ENCODE data around the gene BRSK2. TPM values are rescaled to one million over a fixed set of nuclear protein-coding genes. Genes with fewer than 3 reads are reported as not detected.

Gene BRSK2
- total and polyA plus RNA-seq, 9 of the 15 experiments (the other 6 are each of a cell fraction or from before 2014, with no cell fraction given), result 0.06 to 0.52 (median 0.18) TPM; not detected in 5

DNA sequence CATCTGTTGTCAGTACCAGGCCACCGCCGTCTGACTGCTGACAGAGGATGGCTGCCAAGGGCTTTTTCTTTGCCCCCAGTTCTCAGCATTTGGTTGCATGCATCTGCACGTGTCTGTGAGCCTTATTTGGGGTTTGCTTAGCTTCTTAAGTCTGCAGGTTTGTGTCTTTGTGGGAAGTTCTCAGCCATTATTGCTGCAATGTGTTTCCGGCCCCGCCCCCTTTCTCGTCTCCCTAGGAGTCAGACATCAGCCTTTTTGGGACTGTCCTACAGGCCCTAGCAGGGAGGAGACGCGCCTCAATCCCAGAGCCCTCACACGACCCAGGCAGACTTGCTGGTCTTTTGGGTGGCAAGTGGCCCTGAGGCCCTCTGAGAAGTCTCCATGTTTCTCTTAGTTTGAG is 88.8 kb downstream of the BRSK2 start:
- in situ Hi-C loops (cut with MboI) (no loop called here), intact Hi-C loops (cut with micrococcal nuclease) (no loop called here)
- ChIA-PET CTCF (ENCODE audit: low intra/inter-chr PET ratio) (no interaction called here), POLR2A (no interaction called here)
- Histone ChIP-seq H3K79me2 (ENCODE audit: control insufficient read depth, insufficient read depth, low read length) (no peaks in the 10 kb centered on the region), H3K4me3 (no peak overlapping the region), H3K27ac (ENCODE audit: extremely low read depth, low read depth, low read length) (no peak overlapping the region), H3K4me2 (ENCODE audit: insufficient read depth, low read length) (no peak overlapping the region), H2AFZ (ENCODE audit: low read depth, low read length) (no peak overlapping the region), H3K27me3 (ENCODE audit: control insufficient read depth in 2 of 2, insufficient read depth in 2 of 2, low read length in 2 of 2) (no peaks in the 10 kb centered on the region), H4K20me1 (replicated peaks; ENCODE audit: control insufficient read depth, insufficient read depth, low read length) (peaks cover 9% of the 10 kb centered on the region), H3K4me1 (replicated peaks in 1 of 2; ENCODE audit: control insufficient read depth in 2 of 2, insufficient read depth in 2 of 2, low read length in 2 of 2) (peaks cover 0 to 8% of the 10 kb centered on the region in 2 experiments; a peak in 1 of 5 replicates), H3K9me1 (ENCODE audit: control insufficient read depth, insufficient read depth, low read length) (no peaks in the 10 kb centered on the region), H3K9me3 (replicated peaks; ENCODE audit: control insufficient read depth, insufficient read depth, low read depth, low read length) (no peaks in the 10 kb centered on the region), H3K9ac (ENCODE audit: insufficient read depth in 1 of 2, low read depth in 2 of 2, low read length in 2 of 2) (no peak overlapping the region), H3K36me3 (ENCODE audit: control insufficient read depth, insufficient read depth, low read length) (peaks cover 9% of the 10 kb centered on the region; the same call in 1 of the 3 replicates)
- no TSS peak for BruUV-seq (replicated peaks)
- DNase-seq (ENCODE audit: extremely low read depth in 1 of 4, low spot score in 3 of 4) (no peak), FAIRE-seq (no peak), ATAC-seq (no peak)
- WGBS (ENCODE audit: insufficient coverage, low coverage, missing lambda C conversion rate), result 69% methylated on average over 6 of the region's 9 CpGs
- TF ChIP-seq SMARCA4 (IDR thresholded peaks at IDR 0.05) (no peak), ZNF224 (CRISPR knock-in tag; IDR thresholded peaks at IDR 0.05) (no peak)
- TF ChIP-seq, protein P1, sequence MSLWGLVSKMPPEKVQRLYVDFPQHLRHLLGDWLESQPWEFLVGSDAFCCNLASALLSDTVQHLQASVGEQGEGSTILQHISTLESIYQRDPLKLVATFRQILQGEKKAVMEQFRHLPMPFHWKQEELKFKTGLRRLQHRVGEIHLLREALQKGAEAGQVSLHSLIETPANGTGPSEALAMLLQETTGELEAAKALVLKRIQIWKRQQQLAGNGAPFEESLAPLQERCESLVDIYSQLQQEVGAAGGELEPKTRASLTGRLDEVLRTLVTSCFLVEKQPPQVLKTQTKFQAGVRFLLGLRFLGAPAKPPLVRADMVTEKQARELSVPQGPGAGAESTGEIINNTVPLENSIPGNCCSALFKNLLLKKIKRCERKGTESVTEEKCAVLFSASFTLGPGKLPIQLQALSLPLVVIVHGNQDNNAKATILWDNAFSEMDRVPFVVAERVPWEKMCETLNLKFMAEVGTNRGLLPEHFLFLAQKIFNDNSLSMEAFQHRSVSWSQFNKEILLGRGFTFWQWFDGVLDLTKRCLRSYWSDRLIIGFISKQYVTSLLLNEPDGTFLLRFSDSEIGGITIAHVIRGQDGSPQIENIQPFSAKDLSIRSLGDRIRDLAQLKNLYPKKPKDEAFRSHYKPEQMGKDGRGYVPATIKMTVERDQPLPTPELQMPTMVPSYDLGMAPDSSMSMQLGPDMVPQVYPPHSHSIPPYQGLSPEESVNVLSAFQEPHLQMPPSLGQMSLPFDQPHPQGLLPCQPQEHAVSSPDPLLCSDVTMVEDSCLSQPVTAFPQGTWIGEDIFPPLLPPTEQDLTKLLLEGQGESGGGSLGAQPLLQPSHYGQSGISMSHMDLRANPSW (CRISPR knock-in tag; IDR thresholded peaks at IDR 0.05), result no peak
- TF ChIP-seq, protein P2, sequence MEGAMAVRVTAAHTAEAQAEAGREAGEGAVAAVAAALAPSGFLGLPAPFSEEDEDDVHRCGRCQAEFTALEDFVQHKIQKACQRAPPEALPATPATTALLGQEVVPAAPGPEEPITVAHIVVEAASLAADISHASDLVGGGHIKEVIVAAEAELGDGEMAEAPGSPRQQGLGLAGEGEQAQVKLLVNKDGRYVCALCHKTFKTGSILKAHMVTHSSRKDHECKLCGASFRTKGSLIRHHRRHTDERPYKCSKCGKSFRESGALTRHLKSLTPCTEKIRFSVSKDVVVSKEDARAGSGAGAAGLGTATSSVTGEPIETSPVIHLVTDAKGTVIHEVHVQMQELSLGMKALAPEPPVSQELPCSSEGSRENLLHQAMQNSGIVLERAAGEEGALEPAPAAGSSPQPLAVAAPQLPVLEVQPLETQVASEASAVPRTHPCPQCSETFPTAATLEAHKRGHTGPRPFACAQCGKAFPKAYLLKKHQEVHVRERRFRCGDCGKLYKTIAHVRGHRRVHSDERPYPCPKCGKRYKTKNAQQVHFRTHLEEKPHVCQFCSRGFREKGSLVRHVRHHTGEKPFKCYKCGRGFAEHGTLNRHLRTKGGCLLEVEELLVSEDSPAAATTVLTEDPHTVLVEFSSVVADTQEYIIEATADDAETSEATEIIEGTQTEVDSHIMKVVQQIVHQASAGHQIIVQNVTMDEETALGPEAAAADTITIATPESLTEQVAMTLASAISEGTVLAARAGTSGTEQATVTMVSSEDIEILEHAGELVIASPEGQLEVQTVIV (CRISPR knock-in tag; IDR thresholded peaks at IDR 0.05; ENCODE audit: borderline replicate concordance), result no peak

All from K562 (cell line).